ENCODE data around the gene ZNF716. TPM values are rescaled to one million over a fixed set of nuclear protein-coding genes. Genes with fewer than 3 reads are reported as not detected.

Gene ZNF716
- total and polyA plus RNA-seq, 2 of the 13 experiments (the other 11 are each of a cell fraction or from before 2014, with no cell fraction given), result not detected

DNA sequence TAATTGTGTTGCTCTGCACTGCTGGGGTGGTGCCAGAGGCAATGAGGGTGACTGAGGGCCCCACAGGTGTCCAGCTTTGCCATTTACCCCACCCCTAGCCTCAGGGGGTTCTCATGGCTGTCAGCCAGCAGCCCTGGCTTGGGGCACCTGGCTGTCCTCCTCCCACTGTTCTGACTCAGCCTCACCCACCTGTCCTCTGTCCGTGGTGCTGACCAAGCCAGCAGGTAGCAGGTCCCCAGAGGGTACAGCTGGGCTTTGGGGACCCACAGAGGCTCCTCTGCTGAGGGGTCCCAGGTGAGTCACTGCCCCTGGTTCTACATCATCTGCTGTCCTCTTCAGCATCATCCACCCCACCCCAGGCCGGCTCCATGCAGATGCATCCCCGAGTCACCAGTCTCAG lies 32.2 kb upstream of the ZNF716 start:
- H2AFZ ChIP-seq (ENCODE audit: low read length), result no peak overlapping the region
- no peak overlapping the region for H3K9ac ChIP-seq (ENCODE audit: insufficient read depth, low read depth, low read length)
- CTCF ChIA-PET (ENCODE audit: low intra/inter-chr PET ratio, low total read pairs), result no interaction called here

DNA sequence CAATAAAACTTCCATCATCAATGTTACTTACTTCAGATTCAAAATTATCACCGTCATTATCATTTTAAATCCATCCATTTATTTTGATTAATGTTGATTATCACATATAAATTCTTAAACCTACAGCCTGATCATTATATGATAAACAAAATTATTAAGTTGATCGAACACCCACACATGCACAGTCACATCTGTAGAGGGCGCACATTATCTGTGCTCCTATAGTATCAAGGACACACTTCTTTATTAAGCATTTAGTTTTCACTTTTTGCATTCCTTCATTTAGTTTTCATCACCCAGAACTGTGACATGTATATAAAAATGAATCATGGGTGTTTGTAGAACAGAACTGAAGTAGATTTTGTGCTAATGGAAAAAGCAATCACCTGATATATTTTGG lies 26.2 kb upstream of the ZNF716 start:
- Histone ChIP-seq H3K27ac (ENCODE audit: extremely low read length, insufficient read depth, low read length) (no peak overlapping the region), H3K4me2 (ENCODE audit: low read depth, low read length) (no peak overlapping the region), H3K9ac (ENCODE audit: insufficient read depth, low read depth, low read length) (no peak overlapping the region), H4K20me1 (ENCODE audit: insufficient read depth, low read length) (no peaks in the 10 kb centered on the region), H3K36me3 (replicated peaks in 1 of 2; ENCODE audit: control insufficient read depth in 1 of 2, insufficient read depth in 2 of 2, low read length in 2 of 2) (no peaks in the 10 kb centered on the region), H3K27me3 (ENCODE audit: control insufficient read depth in 1 of 2, insufficient read depth in 2 of 2, low read length in 2 of 2) (no peaks in the 10 kb centered on the region), H3K4me3 (replicated peaks in 1 of 3; ENCODE audit: insufficient read depth in 1 of 3, low read depth in 2 of 3, low read length in 3 of 3) (no peak overlapping the region), H3K4me1 (ENCODE audit: insufficient read depth, low read length) (no peaks in the 10 kb centered on the region), H3K79me2 (ENCODE audit: insufficient read depth, low read length) (no peaks in the 10 kb centered on the region), H3K9me3 (ENCODE audit: low read length) (peaks cover 76% of the 10 kb centered on the region), H2AFZ (ENCODE audit: low read length) (no peak overlapping the region)
- in situ Hi-C loops (cut with HindIII; ENCODE audit: extremely low pct_ligation_motif_present, low pct_unique_long_range_greater_than_20kb), result no loop called here
- TF ChIP-seq, protein P1, sequence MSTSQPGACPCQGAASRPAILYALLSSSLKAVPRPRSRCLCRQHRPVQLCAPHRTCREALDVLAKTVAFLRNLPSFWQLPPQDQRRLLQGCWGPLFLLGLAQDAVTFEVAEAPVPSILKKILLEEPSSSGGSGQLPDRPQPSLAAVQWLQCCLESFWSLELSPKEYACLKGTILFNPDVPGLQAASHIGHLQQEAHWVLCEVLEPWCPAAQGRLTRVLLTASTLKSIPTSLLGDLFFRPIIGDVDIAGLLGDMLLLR (CRISPR knock-in tag; IDR thresholded peaks at IDR 0.05), result no peak
- no peak for TF ChIP-seq KLF6 (CRISPR knock-in tag; IDR thresholded peaks at IDR 0.05)
- no peak for TF ChIP-seq NKX3-1 (CRISPR knock-in tag; IDR thresholded peaks at IDR 0.05)
- no peak for TF ChIP-seq ERF (CRISPR knock-in tag; IDR thresholded peaks at IDR 0.05)
- no peak for TF ChIP-seq ZFP90 (CRISPR knock-in tag; IDR thresholded peaks at IDR 0.05; ENCODE audit: borderline replicate concordance)
- no peak for TF ChIP-seq KLF15 (CRISPR knock-in tag; IDR thresholded peaks at IDR 0.05; ENCODE audit: borderline replicate concordance)
- TF ChIP-seq AKAP8 (CRISPR knock-in tag; IDR thresholded peaks at IDR 0.05), result no peak
- TF ChIP-seq, protein P2, sequence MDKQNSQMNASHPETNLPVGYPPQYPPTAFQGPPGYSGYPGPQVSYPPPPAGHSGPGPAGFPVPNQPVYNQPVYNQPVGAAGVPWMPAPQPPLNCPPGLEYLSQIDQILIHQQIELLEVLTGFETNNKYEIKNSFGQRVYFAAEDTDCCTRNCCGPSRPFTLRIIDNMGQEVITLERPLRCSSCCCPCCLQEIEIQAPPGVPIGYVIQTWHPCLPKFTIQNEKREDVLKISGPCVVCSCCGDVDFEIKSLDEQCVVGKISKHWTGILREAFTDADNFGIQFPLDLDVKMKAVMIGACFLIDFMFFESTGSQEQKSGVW (CRISPR knock-in tag; IDR thresholded peaks at IDR 0.05; ENCODE audit: borderline replicate concordance), result no peak
- no peak for TF ChIP-seq ATF7-NPFF (CRISPR knock-in tag; IDR thresholded peaks at IDR 0.05; ENCODE audit: low read depth)
- TF ChIP-seq, protein P3, sequence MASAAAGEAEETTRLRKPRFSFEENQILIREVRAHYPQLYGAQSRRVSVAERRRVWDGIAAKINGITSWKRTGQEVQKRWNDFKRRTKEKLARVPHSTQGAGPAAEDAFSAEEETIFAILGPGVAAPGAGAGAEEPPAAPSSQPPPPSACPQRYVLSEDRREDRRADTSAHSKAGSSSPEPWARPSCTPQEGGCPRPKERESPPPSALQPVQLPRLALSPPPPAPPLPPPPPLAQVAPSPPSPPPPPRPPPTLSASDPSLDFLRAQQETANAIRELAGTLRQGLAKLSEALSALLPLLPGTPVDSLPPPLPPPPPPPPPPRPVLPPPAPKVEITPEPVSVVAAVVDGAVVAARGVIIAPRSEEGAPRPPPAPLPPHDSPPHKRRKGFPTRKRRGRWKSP (CRISPR knock-in tag; IDR thresholded peaks at IDR 0.05), result no peak
- 33% methylated on average over 3 of the region's 3 CpGs for WGBS (ENCODE audit: low lambda C conversion rate)
- ChIA-PET CTCF (ENCODE audit: low intra/inter-chr PET ratio, low total read pairs) (no interaction called here), POLR2A (no interaction called here)
- BruUV-seq (replicated peaks), result no TSS peak
- intact Hi-C loops (cut with micrococcal nuclease; ENCODE audit: unreplicated experiment), result no loop called here
- no peak for ATAC-seq
- no peak for DNase-seq (ENCODE audit: low spot score)
- no peak for FAIRE-seq

More for the DNA sequence above, 32.2 kb upstream of the ZNF716 start:
- FAIRE-seq, result no peak
- no peak for DNase-seq (ENCODE audit: low spot score)
- Histone ChIP-seq H3K27me3 (ENCODE audit: control insufficient read depth in 1 of 2, insufficient read depth in 2 of 2, low read length in 2 of 2) (no peaks in the 10 kb centered on the region), H3K4me1 (ENCODE audit: insufficient read depth, low read length) (no peaks in the 10 kb centered on the region), H3K4me2 (ENCODE audit: low read depth, low read length) (no peak overlapping the region), H3K27ac (ENCODE audit: extremely low read length, insufficient read depth, low read length) (no peak overlapping the region), H3K9me3 (ENCODE audit: low read length) (peaks cover 77% of the 10 kb centered on the region), H3K36me3 (replicated peaks in 1 of 2; ENCODE audit: control insufficient read depth in 1 of 2, insufficient read depth in 2 of 2, low read length in 2 of 2) (no peaks in the 10 kb centered on the region), H4K20me1 (ENCODE audit: insufficient read depth, low read length) (no peaks in the 10 kb centered on the region), H3K79me2 (ENCODE audit: insufficient read depth, low read length) (no peaks in the 10 kb centered on the region), H3K4me3 (replicated peaks in 1 of 3; ENCODE audit: insufficient read depth in 1 of 3, low read depth in 2 of 3, low read length in 3 of 3) (no peak overlapping the region)
- no peak for ATAC-seq
- TF ChIP-seq, protein P4, sequence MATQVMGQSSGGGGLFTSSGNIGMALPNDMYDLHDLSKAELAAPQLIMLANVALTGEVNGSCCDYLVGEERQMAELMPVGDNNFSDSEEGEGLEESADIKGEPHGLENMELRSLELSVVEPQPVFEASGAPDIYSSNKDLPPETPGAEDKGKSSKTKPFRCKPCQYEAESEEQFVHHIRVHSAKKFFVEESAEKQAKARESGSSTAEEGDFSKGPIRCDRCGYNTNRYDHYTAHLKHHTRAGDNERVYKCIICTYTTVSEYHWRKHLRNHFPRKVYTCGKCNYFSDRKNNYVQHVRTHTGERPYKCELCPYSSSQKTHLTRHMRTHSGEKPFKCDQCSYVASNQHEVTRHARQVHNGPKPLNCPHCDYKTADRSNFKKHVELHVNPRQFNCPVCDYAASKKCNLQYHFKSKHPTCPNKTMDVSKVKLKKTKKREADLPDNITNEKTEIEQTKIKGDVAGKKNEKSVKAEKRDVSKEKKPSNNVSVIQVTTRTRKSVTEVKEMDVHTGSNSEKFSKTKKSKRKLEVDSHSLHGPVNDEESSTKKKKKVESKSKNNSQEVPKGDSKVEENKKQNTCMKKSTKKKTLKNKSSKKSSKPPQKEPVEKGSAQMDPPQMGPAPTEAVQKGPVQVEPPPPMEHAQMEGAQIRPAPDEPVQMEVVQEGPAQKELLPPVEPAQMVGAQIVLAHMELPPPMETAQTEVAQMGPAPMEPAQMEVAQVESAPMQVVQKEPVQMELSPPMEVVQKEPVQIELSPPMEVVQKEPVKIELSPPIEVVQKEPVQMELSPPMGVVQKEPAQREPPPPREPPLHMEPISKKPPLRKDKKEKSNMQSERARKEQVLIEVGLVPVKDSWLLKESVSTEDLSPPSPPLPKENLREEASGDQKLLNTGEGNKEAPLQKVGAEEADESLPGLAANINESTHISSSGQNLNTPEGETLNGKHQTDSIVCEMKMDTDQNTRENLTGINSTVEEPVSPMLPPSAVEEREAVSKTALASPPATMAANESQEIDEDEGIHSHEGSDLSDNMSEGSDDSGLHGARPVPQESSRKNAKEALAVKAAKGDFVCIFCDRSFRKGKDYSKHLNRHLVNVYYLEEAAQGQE (IDR thresholded peaks at IDR 0.05; ENCODE audit: borderline replicate concordance in 1 of 2, low read depth in 1 of 2, low read length in 2 of 2), result 0 out of 4 replicates have a peak, but pooled peaks of 1 of the 2 experiments have one; percentile 24
- no peak for TF ChIP-seq KDM1A (CRISPR knock-in tag; IDR thresholded peaks at IDR 0.05)
- in situ Hi-C loops (cut with HindIII; ENCODE audit: extremely low pct_ligation_motif_present, low pct_unique_long_range_greater_than_20kb), result no loop called here
- WGBS (ENCODE audit: low lambda C conversion rate), result 0% methylated on average over 1 of the region's 3 CpGs
- intact Hi-C loops (cut with micrococcal nuclease; ENCODE audit: unreplicated experiment), result no loop called here
- POLR2A ChIA-PET, result no interaction called here
- no TSS peak for BruUV-seq (replicated peaks)
